Lower leg skin (tissue), 3 donors: Measurements from ENCODE around the gene RNMT.

ENCODE experiments used
- POLR2A ChIP-seq, 2 donors: fragments of 450-650 bp; IDR thresholded peaks; one replicate each; pipeline ENCODE4 v1.6.1; 2016 to 2017; ENCODE audit warnings: antibody characterized with exemption in 2 of 2, mild to moderate bottlenecking in 1 of 2, moderate library complexity in 1 of 2
- TF ChIP-seq, protein P1 (sequence below), 3 donors: fragments of 450-650 bp; IDR thresholded peaks; one replicate each; pipeline ENCODE4 v1.5.1; 2016; ENCODE audit warnings: antibody characterized with exemption in 3 of 3, mild to moderate bottlenecking in 3 of 3, moderate library complexity in 2 of 3

DNA sequence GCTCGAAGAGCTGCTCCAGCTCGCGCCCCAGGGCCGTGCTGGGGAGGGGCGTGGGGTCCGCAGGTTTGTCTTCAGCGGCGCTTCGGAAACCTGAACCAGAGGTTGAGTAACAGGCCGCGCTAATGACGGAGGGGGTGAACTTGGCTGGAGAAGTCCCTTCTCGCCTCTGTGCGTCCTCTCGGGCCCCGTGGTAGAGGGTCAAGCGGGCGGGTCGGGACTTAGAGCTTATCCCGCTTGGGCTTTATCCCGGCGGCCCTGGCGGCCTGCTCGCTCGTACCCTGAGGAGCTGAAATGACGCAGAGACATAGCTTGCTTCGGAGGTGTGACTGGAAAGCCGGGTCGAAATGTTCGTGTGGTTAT, 479 bp downstream of the RNMT start:
- TF ChIP-seq, protein P1, sequence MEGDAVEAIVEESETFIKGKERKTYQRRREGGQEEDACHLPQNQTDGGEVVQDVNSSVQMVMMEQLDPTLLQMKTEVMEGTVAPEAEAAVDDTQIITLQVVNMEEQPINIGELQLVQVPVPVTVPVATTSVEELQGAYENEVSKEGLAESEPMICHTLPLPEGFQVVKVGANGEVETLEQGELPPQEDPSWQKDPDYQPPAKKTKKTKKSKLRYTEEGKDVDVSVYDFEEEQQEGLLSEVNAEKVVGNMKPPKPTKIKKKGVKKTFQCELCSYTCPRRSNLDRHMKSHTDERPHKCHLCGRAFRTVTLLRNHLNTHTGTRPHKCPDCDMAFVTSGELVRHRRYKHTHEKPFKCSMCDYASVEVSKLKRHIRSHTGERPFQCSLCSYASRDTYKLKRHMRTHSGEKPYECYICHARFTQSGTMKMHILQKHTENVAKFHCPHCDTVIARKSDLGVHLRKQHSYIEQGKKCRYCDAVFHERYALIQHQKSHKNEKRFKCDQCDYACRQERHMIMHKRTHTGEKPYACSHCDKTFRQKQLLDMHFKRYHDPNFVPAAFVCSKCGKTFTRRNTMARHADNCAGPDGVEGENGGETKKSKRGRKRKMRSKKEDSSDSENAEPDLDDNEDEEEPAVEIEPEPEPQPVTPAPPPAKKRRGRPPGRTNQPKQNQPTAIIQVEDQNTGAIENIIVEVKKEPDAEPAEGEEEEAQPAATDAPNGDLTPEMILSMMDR (IDR thresholded peaks at IDR 0.05), result no peak
- no peak for TF ChIP-seq POLR2A (IDR thresholded peaks at IDR 0.05)
